ENCODE results near the gene SREBF1.
"Not testable (repeated sequence)": the region's sequence is repeated elsewhere in the genome, so short reads cannot be mapped to it uniquely, and the experiment has no call there.

The SREBF1 gene

GRCh38 chr17:17809531-17810083 lies 27.2 kb downstream of the SREBF1 start:
- DNase-seq, result no peak

DNA sequence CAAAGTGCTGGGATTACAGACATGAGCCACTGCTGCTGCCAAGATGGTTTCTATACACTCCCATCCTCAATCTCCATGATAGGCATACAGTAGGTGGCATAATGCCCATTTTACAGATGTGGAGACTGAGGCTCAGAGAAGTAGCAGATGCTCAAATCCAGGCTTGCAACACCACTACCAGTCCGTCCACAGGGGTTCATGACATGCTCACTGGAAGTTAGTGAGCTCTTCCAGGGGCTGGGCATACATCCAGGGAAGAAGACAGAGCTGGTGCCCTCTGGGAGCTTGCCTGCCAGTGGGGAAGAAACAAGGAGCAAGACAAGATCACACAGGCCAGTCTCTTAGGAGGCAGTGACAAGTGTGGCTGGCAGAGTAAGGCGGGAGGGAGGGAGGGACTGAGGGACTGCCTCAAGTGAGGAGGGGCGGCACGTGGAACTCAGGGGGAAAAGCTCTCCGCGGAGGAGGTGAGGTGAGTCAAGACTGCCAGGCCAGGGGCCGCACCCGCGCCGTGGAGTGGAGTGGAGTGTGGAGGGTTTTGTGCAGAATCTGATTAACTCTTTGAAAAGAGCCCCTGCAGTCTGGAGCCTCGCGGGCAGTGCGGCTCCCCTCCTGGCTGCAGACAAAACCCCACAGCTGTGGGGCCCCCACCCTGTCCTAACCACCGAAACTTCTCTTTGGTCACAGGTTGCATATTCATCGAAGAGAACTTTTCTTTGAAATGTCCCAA lies 27.9 kb downstream of the SREBF1 start:
- no peak for DNase-seq

GRCh38 chr17:17808200-17808599 lies 28.6 kb downstream of the SREBF1 start:
- not testable (repeated sequence) for DNase-seq

DNA sequence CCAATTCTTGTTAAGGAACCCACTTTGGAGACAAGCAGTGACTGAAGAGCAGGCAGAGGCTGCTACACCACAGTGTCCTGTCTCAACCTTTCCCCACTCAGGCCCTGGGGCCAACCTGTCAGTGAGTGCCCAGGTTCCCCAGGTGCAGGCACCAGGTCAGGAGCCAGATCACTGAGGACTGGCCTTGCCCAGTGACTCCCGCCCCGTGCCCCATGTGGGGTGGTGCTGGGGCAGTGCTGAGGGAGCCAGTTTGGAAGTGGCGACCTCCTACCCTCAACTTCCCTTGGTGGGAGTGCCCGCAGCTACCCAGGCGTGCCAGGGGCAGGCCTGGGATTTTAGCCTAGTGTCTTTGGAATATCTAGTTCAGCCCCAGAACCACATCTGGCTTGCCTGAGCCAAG lies 29.3 kb downstream of the SREBF1 start:
- no peak for DNase-seq

DNA sequence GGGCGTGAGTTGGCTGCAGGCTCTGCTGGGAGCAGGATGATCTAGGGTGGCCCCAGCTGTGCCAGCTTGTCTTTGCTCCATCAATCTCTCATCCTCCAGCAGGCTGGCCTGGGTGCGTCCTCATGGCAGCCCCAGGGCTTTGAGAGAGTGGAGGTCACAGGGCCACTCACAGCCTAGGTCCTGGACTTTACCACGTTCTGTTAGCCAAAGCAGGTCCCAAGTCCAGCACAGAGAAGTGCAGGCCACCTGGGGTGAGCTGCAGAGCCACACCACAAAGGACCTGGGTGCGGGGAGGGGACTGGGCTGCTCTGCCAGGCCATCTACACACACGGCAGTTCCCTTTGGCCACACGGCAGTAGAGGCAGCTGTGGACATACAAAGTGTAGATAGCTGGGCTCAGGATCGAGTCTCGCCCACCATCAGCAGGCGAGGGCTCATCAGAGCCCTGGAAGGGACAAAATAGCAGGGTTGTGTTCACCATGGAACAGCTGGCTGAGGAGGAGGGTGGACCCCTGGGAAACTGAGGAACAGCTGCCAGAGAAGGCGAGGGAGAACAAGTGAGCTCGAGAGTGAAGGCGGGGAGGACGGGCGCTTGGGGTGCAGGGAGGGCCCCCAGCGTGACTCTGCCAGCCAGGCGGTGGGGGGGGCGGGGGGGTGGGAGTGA lies 30.0 kb downstream of the SREBF1 start:
- no peak for DNase-seq

GRCh38 chr17:17806035-17806434 lies 30.8 kb downstream of the SREBF1 start:
- DNase-seq, result no peak

DNA sequence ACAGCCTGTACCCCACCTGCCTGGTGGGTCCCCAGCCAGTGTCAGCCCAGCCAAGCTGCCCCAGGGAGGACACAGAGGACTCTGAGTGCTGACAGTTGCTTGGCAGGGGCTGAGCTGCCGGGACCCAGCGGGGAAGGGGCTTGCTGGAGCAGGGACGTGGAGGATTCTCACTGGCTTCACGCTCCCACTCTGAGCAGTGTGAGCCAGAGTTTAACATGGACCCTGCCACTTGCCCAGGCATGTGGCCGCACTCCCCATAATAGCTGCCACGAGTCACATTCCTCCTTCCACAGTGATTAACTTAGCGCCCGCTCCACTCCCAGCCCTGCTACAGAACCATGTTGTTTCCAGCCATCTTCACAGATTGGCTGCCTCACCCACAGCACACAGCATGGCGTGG lies 31.2 kb downstream of the SREBF1 start:
- no peak for DNase-seq

DNA sequence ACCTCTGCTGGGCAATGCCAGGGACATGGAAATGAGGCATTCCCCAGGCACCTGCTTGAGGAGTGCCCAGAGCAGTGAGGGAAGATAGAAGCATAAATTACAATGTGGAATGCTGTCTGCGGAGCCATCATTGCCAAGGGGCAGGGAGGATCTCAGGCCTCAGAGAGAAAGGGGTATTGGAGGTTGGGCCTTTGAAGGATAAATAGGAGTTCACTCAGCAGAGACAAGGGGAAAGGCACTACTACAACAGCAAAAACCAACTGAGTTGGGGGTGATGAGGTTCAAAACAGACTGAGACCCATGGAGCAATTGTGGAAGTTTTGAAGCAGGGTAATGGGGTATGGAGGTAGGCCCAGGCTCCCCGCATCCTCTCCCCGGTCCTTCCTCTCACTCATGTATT lies 32.8 kb downstream of the SREBF1 start:
- DNase-seq, result no peak

DNA sequence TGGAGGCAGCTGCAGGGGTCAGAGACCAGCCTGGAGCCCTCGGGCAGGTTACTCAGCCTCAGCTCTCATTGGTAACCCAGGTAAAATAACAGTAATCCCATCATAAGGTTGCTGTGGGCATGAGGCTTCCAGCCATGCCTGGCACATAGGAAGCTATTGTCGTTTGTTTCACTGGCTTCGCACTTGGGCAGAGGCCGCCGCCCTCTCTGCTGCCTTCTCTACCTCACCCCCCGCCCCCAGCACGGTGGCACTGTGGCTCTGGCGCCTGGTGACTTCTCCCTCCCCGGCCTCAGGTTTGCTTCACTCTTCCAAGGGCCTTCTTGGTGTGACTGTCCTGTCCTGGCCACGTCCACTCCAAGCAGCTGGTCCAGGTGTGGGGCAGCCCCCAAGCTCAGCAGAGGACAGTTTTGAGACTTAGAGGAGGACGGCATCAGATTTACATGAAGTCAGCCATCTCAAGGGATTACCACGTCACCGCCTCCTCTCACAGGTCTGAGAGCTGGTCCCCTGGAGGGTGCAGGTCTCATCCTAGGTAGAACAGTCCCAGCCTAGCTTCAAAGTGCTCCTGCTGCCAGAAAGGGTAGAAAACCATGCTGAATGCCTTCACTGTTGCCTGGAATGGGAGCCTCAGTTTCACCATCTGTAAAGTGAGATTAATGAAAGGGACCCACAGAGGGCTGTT lies 34.8 kb downstream of the SREBF1 start:
- no peak for DNase-seq

DNA sequence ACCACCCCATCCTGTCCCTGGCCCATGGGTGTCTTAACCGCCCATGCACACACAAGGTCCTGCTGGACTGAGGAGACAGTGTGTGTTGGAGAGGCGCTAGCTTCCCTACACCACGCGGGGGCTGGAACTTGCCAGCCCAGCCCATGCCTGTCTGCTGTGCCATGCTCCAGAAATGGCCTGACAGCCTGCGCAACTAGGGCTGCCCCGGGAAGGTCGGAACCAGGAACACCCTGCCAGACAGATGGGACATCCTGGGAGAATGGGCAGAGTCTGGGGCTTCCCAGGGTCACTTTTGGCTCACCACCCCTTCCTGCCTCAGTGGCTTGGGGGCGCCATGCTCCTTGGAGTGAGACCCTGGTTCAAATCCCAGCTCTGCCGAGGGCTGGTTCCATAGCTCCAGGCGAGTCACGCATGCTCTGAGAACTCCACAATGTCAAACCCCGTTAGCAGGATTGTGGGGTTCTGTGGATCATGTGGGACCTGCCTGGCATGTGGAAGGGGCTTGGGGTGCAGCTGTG lies 36.2 kb downstream of the SREBF1 start:
- DNase-seq, result no peak

DNA sequence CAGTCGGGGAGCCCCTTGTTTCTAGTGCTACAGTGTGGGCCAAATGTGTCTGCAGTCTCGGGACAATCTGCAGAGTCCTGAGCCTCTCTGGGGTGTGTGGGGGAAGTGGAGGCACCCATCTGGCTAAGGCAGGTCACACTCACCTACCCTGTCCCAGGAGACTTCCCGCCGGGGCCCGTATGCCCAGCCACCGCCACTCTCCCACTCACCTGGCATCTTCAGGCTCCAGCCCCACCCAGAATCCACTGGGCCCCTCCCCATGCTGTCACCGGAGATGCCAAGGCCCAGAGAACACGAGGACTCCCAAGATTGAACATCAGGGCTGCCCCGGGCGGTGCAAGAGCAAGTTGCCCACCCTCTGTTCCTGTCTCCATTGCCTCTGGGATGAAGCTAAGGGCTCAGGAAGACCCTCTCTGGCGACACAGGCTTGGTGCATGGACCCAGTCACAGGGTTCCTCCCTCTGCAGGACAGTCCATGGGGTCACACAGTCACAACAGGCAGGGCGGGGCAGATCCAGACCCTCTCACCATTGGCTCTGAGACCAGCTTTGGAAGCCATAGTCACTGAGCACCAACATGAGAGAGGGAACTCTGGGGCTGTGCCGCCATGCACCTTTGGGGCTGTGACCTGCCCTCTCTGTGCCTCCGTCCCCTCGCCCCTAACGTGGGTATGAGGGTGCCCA lies 38.1 kb downstream of the SREBF1 start:
- no peak for DNase-seq

- DNase-seq, result no peak
These were observed 38.7 kb downstream of the SREBF1 start for GRCh38 chr17:17798010-17798556.

DNA sequence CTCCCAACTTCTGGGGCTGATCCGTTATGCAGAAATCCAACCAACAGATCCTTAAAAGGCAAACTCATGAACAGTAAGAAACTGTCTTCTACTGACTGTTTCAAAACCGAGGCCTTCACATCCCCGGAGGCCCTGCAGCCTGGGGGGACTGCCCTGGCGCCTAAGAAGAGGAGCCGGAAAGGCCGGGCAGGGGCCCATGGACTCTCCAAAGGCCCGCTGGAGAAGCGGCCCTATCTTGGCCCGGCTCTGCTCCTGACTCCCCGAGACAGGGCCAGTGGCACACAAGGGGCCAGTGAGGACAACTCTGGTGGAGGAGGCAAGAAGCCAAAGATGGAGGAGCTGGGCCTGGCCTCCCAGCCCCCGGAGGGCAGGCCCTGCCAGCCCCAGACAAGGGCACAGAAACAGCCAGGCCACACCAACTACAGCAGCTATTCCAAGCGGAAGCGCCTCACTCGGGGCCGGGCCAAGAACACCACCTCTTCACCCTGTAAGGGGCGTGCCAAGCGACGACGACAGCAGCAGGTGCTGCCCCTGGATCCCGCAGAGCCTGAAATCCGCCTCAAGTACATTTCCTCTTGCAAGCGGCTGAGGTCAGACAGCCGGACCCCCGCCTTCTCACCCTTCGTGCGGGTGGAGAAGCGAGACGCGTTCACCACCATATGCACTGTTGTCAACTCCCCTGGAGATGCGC lies 39.5 kb downstream of the SREBF1 start:
- no peak for DNase-seq

DNA sequence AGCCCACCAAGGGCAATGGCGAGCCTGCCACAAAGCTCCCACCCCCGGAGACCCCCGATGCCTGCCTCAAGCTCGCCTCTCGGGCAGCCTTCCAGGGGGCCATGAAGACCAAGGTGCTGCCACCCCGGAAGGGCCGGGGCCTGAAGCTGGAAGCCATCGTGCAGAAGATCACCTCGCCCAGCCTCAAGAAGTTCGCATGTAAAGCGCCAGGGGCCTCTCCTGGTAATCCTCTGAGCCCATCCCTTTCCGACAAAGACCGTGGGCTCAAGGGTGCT lies 40.1 kb downstream of the SREBF1 start:
- DNase-seq, result no peak

DNA sequence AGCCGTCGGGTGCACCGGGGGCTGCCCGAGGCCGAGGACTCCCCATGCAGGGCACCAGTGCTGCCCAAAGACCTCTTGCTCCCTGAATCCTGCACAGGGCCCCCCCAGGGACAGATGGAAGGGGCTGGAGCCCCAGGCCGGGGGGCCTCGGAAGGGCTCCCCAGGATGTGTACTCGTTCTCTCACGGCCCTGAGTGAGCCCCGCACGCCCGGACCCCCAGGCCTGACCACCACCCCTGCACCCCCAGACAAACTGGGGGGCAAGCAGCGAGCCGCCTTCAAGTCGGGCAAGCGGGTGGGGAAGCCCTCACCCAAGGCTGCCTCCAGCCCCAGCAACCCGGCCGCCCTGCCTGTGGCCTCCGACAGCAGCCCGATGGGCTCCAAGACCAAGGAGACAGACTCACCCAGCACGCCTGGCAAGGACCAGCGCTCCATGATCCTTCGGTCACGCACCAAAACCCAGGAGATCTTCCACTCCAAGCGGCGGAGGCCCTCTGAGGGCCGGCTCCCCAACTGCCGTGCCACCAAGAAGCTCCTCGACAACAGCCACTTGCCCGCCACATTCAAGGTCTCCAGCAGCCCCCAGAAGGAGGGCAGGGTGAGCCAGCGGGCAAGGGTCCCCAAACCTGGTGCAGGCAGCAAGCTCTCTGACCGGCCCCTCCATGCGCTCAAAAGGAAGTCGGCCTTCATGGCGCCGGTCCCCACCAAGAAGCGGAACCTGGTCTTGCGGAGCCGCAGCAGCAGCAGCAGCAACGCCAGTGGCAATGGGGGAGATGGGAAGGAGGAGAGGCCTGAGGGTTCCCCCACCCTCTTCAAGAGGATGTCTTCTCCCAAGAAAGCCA lies 40.6 kb downstream of the SREBF1 start:
- no peak for DNase-seq

- no peak for DNase-seq
These were observed 41.5 kb downstream of the SREBF1 start for GRCh38 chr17:17795296-17795695.

DNA sequence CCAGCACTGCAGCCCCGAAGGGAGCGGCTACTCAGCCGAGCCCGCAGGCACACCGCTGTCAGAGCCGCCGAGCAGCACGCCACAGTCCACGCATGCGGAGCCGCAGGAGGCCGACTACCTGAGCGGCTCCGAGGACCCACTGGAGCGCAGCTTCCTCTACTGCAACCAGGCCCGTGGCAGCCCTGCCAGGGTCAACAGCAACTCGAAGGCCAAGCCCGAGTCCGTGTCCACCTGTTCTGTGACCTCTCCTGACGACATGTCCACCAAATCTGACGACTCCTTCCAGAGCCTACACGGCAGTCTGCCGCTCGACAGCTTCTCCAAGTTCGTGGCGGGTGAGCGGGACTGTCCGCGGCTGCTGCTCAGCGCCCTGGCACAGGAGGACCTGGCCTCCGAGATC lies 42.4 kb downstream of the SREBF1 start:
- no peak for DNase-seq

DNA sequence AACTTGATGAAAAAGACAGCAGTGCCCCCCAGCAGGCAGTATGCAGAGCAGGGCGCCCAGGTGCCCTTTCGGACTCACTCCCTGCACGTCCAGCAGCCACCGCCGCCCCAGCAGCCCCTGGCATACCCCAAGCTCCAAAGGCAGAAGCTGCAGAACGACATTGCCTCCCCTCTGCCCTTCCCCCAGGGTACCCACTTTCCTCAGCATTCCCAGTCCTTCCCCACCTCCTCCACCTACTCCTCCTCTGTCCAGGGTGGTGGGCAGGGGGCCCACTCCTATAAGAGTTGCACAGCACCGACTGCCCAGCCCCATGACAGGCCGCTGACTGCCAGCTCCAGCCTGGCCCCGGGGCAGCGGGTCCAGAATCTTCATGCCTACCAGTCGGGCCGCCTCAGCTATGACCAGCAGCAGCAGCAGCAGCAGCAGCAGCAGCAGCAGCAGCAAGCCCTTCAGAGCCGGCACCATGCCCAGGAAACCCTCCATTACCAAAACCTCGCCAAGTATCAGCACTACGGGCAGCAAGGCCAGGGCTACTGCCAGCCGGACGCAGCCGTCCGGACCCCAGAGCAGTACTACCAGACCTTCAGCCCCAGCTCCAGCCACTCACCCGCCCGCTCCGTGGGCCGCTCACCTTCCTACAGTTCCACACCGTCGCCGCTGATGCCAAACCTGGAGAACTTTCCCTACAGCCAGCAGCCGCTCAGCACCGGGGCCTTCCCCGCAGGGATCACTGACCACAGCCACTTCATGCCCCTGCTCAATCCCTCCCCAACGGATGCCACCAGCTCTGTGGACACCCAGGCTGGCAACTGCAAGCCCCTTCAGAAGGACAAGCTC lies 43.2 kb downstream of the SREBF1 start:
- DNase-seq, result no peak

- peak in 2 of 4 experiments; percentile 48 to 56 for DNase-seq
These were observed 44.0 kb downstream of the SREBF1 start for GRCh38 chr17:17792551-17793377.

Data from activated naive CD4-positive, alpha-beta T cell (primary cell).